Activated CD8-positive, alpha-beta memory T cell treated with anti-CD3 and anti-CD28 coated beads for 36 hours (primary cell): ENCODE data around the gene GRB7. TPM values are rescaled to one million over a fixed set of nuclear protein-coding genes. Genes with fewer than 3 reads are reported as not detected.

ENCODE experiments used
- CTCF ChIA-PET: fragments of 350-600 bp; sonication (Branson Sonifier 250); formaldehyde crosslinking; loops from one replicate; lab custom pipeline; 2021; ENCODE audit warnings: antibody characterized with exemption; lab: Charles Lee
- POLR2A ChIA-PET: fragments of 350-600 bp; sonication (Branson Sonifier 250); formaldehyde crosslinking; loops from one replicate; lab custom pipeline; 2021; ENCODE audit warnings: antibody characterized with exemption; lab: Charles Lee
- total RNA-seq, 2 experiments: library from RNA; stranded (reverse); gene quantifications; one replicate each; pipeline ENCODE4 v1.2.3, GENCODE V29; 2021

Gene GRB7
- total RNA-seq, 2 experiments from 2014 or later = not detected

DNA sequence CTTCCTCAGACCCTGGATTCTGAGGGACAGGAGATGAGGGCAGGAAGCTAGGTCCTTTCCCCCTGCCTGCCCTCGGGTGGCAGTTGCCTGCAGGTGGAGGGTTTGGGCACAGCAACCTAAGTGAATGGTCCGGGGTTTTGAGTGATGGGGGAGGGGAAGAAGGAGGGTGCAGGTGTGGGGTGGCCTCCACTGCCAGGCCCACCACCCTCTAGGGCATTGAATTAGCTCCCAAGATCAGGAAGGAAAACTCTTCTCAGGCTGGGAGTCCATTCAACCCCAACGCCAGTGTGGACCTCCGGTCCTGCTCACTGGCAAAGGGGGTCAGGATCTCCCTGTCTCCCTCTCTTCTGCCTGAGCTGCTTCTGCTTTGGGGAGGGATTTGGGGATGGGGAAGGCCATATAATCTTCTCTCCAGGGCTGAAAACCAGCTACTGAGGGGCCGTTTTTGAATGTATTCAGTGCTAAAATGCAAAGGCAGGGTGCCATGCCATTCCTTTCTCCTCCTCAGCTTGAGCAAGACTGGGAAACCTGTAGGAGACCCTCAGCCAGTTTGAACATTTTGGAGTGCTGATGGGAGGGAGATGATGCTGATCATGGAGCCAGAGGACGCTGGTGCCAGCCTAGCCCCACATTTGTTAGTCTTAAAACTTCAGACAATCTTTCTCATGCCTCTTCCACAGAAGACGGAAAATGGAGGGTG lies 18.8 kb downstream of the GRB7 start:
- ChIA-PET POLR2A (interaction anchor here (0.5 to 3.2 kb wide), 5 partner anchors 20 to 104 kb away, joined by 3 to 21 read pairs (median 7); partner anchors contain the start of gene MIEN1), CTCF (interaction anchor here (0.6 to 5.4 kb wide), 6 partner anchors 14 to 134 kb away, joined by 3 to 37 read pairs (median 4); no protein-coding TSS in a partner anchor)

DNA sequence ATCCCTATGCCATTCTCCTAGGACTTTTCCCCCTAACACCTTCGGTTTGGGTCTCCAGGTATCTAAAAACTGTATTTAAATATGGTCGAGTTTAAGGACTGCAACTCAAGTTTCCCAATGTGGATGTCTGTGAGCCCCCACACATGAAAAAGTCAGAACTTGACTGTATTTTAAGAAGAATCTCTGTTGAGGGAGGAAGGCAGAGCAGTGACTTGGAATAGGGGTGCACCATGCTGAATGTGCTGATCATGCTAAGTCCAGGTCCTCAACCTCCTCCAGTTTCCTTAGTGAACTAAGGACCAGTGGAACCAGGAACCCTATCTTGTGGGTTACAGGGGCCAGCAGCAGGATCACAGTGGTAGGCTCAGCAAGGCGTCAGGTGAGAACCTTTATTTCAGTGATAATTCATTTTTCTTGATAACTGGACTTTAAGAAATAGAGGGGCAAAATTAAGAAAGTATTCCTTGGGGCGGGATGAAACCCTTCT lies 19.5 kb downstream of the GRB7 start:
- ChIA-PET CTCF (interaction anchor here (1.1 to 5.4 kb wide), 5 partner anchors 20 to 136 kb away, joined by 3 to 37 read pairs (median 4); partner anchors contain the start of gene MIEN1), POLR2A (interaction anchor here (1.4 to 2.5 kb wide), 2 partner anchors 12 to 86 kb away, joined by 7 to 10 read pairs; no protein-coding TSS in a partner anchor)

DNA sequence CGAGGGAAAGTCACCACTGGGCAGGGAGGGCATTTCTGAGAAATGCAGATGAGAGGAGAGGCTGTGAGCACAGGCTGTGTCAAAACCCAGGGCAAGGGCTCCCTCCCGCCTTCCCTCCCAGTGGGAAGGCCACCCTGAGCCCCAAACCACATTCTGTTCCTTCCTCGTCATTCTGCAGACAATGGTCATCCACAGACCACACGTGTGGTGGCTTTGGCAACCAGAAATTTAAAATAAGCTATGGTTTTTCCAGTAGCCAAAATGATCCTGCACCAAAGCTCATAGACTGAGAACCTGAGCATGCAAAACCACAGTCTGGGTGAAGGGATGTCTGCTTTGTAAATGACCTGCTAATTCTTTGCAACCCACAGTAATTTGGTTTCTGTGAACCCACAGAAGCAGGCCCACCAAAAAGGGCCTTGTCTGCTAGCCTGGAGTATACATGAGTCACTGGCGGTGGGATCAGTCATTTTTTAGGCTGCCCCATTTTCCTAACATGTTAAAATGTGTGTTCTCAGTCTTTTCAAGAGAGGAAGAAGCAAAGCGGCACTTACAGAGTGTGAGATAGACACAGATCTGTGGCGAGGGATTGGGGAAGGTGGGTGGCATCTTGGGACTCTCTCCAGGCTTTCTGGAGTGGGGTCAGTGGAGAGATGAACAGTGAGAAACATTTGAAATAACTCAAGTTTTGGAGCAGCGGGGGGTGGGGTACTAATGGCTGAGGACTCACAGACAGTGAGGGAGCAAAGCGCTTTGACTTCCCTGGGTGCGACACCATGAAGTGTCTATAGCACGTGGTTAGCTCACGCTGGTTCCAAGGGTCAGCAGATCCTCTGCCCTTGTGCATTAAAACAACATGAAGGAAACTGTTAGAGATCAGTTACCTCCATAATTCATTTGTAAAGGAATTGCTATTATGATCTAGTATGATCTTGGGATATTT lies 20.5 kb downstream of the GRB7 start:
- CTCF ChIA-PET = interaction anchor here (0.7 to 1.7 kb wide), 6 partner anchors 19 to 137 kb away, joined by 3 to 6 read pairs (median 3); partner anchors contain the start of gene MIEN1
- POLR2A ChIA-PET = interaction anchor here (0.6 to 1.5 kb wide), 7 partner anchors 11 to 106 kb away, joined by 4 to 10 read pairs (median 4); partner anchors contain the start of gene IKZF3

DNA sequence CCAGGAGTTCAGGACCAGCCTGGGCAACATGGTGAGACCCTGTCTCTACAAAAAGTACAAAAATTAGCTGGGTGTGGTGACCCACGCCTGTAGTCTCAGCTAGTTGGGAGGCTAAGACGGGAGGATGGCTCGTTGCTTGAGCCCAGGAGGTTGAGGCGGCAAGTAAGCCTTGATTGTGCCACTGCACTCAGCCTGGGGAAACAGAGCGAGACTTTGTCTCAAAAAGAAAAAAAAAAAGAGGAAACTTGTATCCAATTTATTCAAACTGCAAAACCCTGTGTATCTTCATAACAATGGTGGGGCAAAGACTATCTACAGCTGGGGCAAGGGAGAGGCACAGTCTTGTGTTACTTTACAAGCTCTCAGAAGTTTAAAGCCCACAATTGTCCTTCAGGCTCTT lies 21.5 kb downstream of the GRB7 start:
- ChIA-PET POLR2A (interaction anchor here (0.9 to 1.5 kb wide), 5 partner anchors 11 to 105 kb away, joined by 3 to 4 read pairs (median 4); partner anchors contain the start of gene IKZF3), CTCF (interaction anchor here (1.2 to 1.7 kb wide), 3 partner anchors 18 to 102 kb away, joined by 3 to 6 read pairs (median 3); no protein-coding TSS in a partner anchor)

DNA sequence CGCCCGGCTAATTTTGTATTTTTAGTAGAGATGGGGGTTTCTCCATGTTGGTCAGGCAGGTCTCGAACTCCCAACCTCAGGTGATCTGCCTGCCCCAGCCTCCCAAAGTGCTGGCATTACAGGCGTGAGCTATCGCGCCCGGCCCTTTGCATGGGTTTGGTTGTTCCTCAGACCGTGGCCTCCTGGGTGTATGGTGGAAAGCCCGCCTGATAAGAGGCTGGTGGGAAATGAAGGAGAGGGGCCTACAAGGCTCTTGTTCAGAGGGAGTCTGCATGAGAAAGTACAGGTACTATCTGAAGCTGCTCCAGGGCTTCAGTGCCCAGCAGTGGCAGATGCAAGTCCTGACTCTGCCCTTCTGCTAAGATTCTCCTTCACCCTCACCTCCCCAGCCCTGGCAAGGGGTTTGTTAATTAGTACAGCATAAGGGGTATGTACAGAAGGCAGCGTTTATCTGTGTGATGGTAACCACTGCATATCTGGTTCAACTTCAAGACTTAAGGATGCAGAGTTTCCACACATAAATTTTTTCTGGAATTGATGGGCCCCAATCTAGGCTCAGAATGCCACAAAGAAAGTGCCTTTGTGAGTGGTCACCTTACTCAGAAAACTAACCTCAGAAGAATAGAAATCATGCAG lies 24.2 kb downstream of the GRB7 start:
- POLR2A ChIA-PET = interaction anchor here (0.6 to 1.3 kb wide), 3 partner anchors 8 to 13 kb away, joined by 3 to 9 read pairs (median 5); no protein-coding TSS in a partner anchor
- CTCF ChIA-PET = interaction anchor here (1.5 kb wide), 2 partner anchors 86 to 139 kb away, joined by 3 read pairs; no protein-coding TSS in a partner anchor

DNA sequence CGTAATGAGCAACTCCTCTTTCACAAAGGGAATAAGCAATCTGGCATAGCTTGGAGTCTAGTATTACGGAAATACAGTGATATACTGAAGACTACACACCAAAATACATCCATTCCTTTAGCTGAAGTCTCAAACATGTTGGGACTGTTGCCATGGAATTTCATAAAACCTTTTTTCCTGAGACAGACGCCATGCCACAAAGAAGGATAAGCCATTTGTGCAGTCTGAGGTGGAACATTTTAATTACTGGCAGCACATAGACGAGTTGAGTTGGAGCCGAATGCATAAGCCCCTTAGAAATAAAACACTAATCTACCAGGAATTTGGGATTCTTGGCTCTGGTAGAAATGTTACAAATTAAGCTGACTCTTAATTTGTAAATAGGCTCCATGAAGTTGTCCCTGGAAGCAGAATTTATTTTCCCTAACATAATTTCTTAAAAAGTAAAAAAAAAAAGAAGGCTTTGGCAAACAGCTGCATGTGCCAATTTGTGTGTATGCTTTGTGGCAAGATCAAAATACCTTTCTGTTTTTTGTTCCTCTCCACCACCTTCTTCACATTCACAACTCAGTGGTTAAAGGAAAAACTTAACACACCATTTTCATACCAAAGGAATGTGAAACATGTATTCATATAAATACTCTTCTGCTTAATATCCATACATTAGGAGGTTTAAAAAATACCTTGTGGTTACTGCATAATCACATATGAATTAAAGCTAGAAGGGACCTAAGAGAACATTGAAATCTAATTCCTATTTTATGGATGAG lies 25.5 kb downstream of the GRB7 start:
- POLR2A ChIA-PET = interaction anchor here (3.4 kb wide), 1 partner anchor 8 kb away, joined by 11 read pairs; no protein-coding TSS in a partner anchor

DNA sequence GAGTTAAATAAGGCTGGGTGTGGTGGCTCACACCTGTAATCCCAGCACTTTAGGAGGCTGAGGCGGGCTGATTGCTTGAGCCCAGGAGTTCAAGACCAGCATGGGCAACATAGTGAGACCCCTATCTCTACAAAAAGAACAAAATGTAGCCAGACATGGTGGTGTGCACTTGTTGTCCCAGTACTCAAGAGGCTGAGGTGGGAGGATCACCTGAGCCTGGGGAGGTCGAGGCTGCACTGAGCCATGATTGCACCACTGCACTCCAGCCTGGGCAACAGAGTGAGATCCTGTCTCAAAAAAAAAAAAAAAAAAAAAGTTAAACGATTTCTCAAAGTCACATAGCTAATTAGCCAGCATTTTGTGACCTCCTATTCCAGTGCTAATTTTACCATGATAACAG lies 26.4 kb downstream of the GRB7 start:
- ChIA-PET CTCF (interaction anchor here (1.2 kb wide), 1 partner anchor 16 kb away, joined by 3 read pairs; no protein-coding TSS in a partner anchor), POLR2A (interaction anchor here (0.6 to 3.4 kb wide), 2 partner anchors 9 to 108 kb away, joined by 3 to 11 read pairs; no protein-coding TSS in a partner anchor)

More for the DNA sequence above, 25.5 kb downstream of the GRB7 start:
- CTCF ChIA-PET = interaction anchor here (1.5 kb wide), 1 partner anchor 85 kb away, joined by 3 read pairs; no protein-coding TSS in a partner anchor

DNA sequence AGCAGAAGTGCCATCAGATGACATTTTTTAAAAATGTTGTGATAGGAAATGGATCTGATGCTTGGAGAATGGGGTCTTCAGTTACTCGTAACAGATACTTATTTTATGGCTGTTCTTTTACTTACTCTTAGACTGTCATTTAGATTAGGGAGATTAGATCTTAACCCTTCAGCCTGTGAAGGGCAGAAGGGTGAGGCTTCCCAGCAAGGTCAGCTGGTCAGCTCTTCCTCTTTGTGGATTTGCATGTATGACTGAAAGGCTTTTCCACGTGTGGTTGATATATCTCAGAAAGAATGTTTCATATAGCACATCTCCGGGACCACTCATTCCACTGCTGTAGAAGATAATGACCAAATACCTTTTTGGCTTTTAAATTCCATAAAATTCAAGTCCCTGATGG lies 27.4 kb downstream of the GRB7 start:
- CTCF ChIA-PET = interaction anchor here (1.2 kb wide), 1 partner anchor 15 kb away, joined by 3 read pairs; no protein-coding TSS in a partner anchor
- POLR2A ChIA-PET = interaction anchor here (3.4 kb wide), 1 partner anchor 10 kb away, joined by 11 read pairs; no protein-coding TSS in a partner anchor

DNA sequence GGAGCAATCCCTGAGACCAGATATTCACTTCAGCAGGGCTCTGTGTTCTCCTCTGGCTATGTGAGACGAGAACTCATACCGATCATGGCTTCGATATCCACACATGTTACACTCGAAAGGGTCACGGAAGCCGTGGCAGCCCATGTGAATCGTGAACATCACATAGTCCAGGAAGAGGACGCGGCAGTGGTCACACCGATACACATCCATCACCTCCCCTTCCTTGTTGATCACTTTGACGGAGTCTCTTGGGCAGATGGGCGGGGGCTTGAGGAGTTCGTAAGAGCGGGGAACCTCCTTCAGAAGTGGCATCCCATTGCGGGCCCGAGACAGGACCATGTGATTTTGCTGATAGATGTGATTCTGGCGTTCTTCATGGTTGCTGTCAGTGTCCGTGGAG lies 28.0 kb downstream of the GRB7 start:
- POLR2A ChIA-PET = interaction anchor here (3.4 kb wide), 1 partner anchor 11 kb away, joined by 11 read pairs; no protein-coding TSS in a partner anchor
- CTCF ChIA-PET = no interaction called here

DNA sequence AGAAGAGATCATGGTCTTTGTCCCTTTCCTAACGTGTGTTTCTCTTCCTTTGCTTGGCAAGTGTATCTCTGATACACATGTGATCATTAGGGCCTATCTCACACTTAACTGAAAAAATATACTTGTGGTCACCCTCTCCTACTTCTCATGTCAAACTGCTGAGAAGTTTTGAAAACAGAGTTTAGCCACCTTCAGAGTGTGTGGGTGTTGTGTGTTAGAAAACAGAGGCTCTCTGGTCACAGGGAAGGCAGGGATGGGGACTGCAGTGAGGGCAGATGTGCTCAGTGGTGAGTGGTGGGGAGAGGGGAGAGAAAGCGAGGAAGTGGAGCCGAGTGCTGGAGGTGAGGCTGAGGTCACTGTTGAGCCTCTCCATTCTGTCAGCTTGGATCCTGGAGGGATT lies 29.4 kb downstream of the GRB7 start:
- POLR2A ChIA-PET = interaction anchor here (0.9 kb wide), 1 partner anchor 9 kb away, joined by 4 read pairs; no protein-coding TSS in a partner anchor
- CTCF ChIA-PET = interaction anchor here (0.6 to 0.7 kb wide), 2 partner anchors 10 to 145 kb away, joined by 3 to 5 read pairs; no protein-coding TSS in a partner anchor

DNA sequence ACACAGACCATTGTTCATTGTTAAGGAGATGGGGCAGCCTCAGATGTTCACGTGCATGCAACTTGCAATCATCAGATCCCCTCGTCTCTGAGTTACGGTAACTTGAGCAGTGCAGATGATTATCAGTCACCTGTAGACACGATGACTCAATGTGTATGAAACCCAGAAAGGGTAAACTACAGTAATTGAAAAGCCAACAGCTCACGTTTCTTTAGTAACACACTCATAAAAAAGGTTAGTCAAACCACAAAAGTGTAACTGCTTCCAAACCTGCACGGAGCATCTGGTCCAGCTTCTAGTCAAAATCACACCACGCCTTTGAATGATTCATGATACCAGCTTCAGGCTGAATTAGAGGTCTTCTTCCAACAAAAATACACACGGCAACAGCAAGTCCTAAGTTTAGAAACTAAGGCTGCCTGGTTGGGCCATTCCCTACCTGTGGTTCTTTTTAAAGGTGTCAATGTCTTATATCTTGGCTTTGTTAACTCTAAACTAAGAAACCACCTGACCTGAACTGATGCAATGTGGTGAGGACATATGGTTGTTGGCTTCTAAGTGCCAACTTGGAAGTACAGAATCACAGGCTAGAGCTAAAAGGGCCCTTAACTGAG lies 32.3 kb downstream of the GRB7 start:
- POLR2A ChIA-PET = interaction anchor here (0.7 to 2.0 kb wide), 5 partner anchors 9 to 94 kb away, joined by 3 to 10 read pairs (median 6); partner anchors contain the start of gene IKZF3

DNA sequence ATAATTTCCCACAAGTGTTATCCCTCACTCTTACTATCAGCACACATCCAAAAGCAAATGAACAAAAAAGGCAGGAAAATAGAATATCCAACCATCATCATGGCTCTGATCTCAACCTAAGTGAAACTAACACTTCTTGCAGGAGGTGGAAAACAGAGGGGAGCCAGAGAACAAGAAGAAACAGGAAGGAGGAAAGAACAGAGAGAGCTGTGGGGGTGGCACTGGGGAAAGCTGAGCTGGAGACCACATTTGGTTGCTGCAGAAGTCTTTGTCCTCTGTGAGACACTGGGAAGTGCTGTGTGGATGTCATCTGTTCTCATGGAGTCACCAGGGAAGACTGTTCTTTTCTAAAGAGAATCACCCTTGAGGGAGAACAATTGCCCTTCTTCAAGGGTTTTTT lies 34.7 kb downstream of the GRB7 start:
- ChIA-PET POLR2A (interaction anchor here (0.5 kb wide), 1 partner anchor 69 kb away, joined by 7 read pairs; no protein-coding TSS in a partner anchor), CTCF (no interaction called here)

More for the DNA sequence above, 32.3 kb downstream of the GRB7 start:
- CTCF ChIA-PET = interaction anchor here (0.9 to 1.8 kb wide), 6 partner anchors 10 to 189 kb away, joined by 3 to 5 read pairs (median 3); no protein-coding TSS in a partner anchor

DNA sequence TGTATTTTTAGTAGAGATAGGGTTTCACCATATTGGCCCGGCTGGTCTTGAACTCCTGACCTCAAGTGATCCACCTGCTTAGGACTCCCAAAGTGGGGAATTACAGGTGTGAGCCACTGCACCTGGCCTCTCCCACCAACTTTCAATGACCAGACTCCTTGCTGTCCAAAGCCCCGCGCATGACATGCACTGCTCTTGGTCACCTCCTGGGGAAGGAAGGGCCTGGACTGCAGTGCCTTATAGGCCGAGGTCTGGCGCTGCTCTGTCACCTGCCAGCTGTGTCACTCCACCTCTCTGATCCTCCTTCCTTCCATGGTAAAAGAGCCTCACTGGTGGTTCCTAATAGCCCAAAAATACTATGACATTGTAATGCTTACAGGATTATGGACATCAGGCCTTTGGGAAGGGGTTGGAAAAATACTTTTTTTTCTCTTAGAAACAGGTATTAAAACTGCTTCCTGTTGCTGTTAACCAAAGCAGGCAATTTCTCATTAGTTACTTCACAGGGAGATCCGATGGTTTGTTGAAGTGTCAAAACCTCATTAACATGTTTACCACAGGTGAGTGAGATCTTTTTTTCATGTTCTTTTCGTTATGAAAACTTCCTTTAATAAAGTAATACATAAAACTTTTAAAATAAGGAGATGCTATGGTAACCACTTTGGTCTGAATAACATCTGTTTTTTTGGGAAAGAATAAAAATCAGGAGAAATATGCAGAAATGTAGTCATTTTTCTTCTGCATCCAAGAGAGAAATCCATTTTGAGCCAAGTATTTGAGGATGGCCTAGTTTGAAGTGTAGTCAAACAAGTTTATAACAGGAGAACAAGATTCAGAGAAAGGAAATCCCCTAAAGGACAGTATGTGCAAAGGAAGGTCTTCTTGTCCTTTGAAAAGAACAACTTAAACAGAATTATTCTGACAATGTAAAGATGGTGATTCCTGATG lies 35.5 kb downstream of the GRB7 start:
- CTCF ChIA-PET = interaction anchor here (0.6 to 0.7 kb wide), 3 partner anchors 38 to 1167 kb away, joined by 3 to 4 read pairs (median 3); no protein-coding TSS in a partner anchor
- POLR2A ChIA-PET = interaction anchor here (0.5 to 0.7 kb wide), 2 partner anchors 15 to 68 kb away, joined by 5 to 7 read pairs; no protein-coding TSS in a partner anchor

DNA sequence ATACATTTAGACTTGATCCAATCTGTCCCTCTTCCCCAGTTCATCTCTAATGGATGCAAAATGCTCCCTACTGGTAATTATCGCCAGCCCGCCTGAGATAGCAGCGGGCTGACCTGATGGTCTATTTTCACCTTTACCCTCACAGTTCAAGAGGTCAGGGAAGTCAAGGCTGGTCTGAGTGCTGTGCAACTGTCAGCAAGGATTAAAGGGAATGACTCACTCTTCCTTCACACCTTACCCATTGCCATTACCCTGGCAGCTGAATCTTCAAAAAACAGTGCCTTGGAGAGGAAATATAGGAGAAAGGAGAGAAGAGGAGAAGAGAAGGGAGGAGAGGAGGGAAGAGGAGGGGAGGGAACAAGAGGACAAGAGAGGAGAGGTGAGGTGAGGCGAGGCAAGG lies 36.3 kb downstream of the GRB7 start:
- ChIA-PET POLR2A (interaction anchor here (0.7 kb wide), 1 partner anchor 16 kb away, joined by 5 read pairs; no protein-coding TSS in a partner anchor), CTCF (interaction anchor here (0.6 to 0.7 kb wide), 3 partner anchors 39 to 1167 kb away, joined by 3 to 4 read pairs (median 3); no protein-coding TSS in a partner anchor)
